ENCODE results near the gene PTPN13.
A peak's percentile ranks its signal among the peaks of the same experiment; 100 is the strongest.

PTPN13 gene

GRCh38 chr4:86594559-86595425, 677 bp downstream of the PTPN13 start (continued):
- no peak for TF ChIP-seq ZBTB44 (tag by site-specific recombination; IDR thresholded peaks at IDR 0.05)
- TF ChIP-seq ZNF561 (tag by site-specific recombination; IDR thresholded peaks at IDR 0.05; ENCODE audit: borderline replicate concordance): no peak
- TF ChIP-seq, protein P1, sequence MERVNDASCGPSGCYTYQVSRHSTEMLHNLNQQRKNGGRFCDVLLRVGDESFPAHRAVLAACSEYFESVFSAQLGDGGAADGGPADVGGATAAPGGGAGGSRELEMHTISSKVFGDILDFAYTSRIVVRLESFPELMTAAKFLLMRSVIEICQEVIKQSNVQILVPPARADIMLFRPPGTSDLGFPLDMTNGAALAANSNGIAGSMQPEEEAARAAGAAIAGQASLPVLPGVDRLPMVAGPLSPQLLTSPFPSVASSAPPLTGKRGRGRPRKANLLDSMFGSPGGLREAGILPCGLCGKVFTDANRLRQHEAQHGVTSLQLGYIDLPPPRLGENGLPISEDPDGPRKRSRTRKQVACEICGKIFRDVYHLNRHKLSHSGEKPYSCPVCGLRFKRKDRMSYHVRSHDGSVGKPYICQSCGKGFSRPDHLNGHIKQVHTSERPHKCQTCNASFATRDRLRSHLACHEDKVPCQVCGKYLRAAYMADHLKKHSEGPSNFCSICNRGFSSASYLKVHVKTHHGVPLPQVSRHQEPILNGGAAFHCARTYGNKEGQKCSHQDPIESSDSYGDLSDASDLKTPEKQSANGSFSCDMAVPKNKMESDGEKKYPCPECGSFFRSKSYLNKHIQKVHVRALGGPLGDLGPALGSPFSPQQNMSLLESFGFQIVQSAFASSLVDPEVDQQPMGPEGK (tag by site-specific recombination; IDR thresholded peaks at IDR 0.05): peak; percentile 97
- peak; percentile 90 for TF ChIP-seq ZEB2 (tag by site-specific recombination; IDR thresholded peaks at IDR 0.05)
- TF ChIP-seq ZNF48 (tag by site-specific recombination; IDR thresholded peaks at IDR 0.05): no peak
- peak; percentile 27 for TF ChIP-seq KLF9 (tag by site-specific recombination; IDR thresholded peaks at IDR 0.05; ENCODE audit: low read depth)
- TF ChIP-seq ZNF610 (tag by site-specific recombination; IDR thresholded peaks at IDR 0.05; ENCODE audit: borderline replicate concordance): no peak
- TF ChIP-seq ZNF175 (tag by site-specific recombination; IDR thresholded peaks at IDR 0.05): no peak
- no peak for TF ChIP-seq TRIM28 (IDR thresholded peaks at IDR 0.05; ENCODE audit: borderline replicate concordance, low read length)
- no peak for TF ChIP-seq ZNF211 (tag by site-specific recombination; IDR thresholded peaks at IDR 0.05; ENCODE audit: low read depth)
- TF ChIP-seq ZFP69B (tag by site-specific recombination; IDR thresholded peaks at IDR 0.05): peak; percentile 27; the same call in 1 of the 2 replicates
- TF ChIP-seq WT1 (tag by site-specific recombination; IDR thresholded peaks at IDR 0.05): no peak; the same call in 1 of the 2 replicates
- TF ChIP-seq ZNF707 (tag by site-specific recombination; IDR thresholded peaks at IDR 0.05): no peak
- TF ChIP-seq, protein P2, sequence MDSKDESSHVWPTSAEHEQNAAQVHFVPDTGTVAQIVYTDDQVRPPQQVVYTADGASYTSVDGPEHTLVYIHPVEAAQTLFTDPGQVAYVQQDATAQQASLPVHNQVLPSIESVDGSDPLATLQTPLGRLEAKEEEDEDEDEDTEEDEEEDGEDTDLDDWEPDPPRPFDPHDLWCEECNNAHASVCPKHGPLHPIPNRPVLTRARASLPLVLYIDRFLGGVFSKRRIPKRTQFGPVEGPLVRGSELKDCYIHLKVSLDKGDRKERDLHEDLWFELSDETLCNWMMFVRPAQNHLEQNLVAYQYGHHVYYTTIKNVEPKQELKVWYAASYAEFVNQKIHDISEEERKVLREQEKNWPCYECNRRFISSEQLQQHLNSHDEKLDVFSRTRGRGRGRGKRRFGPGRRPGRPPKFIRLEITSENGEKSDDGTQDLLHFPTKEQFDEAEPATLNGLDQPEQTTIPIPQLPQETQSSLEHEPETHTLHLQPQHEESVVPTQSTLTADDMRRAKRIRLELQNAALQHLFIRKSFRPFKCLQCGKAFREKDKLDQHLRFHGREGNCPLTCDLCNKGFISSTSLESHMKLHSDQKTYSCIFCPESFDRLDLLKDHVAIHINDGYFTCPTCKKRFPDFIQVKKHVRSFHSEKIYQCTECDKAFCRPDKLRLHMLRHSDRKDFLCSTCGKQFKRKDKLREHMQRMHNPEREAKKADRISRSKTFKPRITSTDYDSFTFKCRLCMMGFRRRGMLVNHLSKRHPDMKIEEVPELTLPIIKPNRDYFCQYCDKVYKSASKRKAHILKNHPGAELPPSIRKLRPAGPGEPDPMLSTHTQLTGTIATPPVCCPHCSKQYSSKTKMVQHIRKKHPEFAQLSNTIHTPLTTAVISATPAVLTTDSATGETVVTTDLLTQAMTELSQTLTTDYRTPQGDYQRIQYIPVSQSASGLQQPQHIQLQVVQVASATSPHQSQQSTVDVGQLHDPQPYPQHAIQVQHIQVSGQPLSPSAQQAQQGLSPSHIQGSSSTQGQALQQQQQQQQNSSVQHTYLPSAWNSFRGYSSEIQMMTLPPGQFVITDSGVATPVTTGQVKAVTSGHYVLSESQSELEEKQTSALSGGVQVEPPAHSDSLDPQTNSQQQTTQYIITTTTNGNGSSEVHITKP (tag by site-specific recombination; IDR thresholded peaks at IDR 0.05): peak; percentile 59
- TF ChIP-seq KLF8 (tag by site-specific recombination; IDR thresholded peaks at IDR 0.05): peak; percentile 42
- TF ChIP-seq ZNF398 (tag by site-specific recombination; IDR thresholded peaks at IDR 0.05): peak; percentile 99
- TF ChIP-seq ZNF776 (tag by site-specific recombination; IDR thresholded peaks at IDR 0.05; ENCODE audit: borderline replicate concordance): no peak
- TF ChIP-seq KLF10 (tag by site-specific recombination; IDR thresholded peaks at IDR 0.05): no peak; the same call in 1 of the 2 replicates
- TF ChIP-seq ZNF843 (tag by site-specific recombination; IDR thresholded peaks at IDR 0.05): peak; percentile 70; the same call in 1 of the 2 replicates
- TF ChIP-seq IKZF3 (tag by site-specific recombination; IDR thresholded peaks at IDR 0.05): peak; percentile 67
- TF ChIP-seq ZNF792 (tag by site-specific recombination; IDR thresholded peaks at IDR 0.05): no peak
- no peak for TF ChIP-seq ZNF416 (tag by site-specific recombination; IDR thresholded peaks at IDR 0.05)
- TF ChIP-seq ZNF248 (tag by site-specific recombination; IDR thresholded peaks at IDR 0.05): no peak
- TF ChIP-seq ZNF184 (tag by site-specific recombination; IDR thresholded peaks at IDR 0.05): no peak
- 0 out of 2 replicates have a peak, but pooled peaks have one; percentile 30 for TF ChIP-seq ZNF518A (tag by site-specific recombination; conservative IDR thresholded peaks at IDR 0.05; ENCODE audit: low read depth)
